ENCODE data around the gene TPRA1.

DNA sequence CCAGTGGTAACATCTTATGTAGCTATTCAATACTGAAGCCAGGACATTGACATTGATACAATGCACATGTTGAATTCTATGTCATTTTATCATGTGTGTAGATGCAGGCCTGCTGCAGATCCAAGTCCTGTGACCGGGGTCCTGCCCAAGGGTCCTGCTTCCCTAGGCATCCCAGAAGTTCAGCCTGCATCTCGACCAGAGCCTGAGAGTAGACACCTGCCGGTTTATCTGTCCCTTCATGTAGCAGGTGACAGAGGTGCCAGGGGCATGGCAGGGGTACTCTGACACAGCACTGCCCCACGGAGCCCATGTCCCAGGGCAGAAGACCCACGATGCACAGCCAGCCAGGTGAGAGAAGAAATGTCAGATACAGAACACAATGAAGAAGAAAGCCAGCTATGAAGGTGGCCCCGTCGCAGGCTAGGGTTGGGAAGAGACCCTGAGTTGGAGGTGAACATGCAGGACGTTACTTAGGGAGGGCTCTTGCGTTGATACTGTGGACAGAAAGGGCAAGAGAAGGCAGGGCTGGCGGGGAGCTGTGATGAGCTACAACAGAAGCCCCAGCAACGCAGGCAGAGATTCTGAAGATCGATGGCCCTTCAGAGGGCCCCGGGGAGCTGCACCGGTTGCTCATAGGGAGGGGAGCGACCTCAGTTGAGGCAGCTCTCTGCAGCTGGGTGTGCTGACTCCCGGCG lies 51.0 kb downstream of the TPRA1 start:
- TF ChIP-seq CTCF (conservative IDR thresholded peaks at IDR 0.05; ENCODE audit: low read depth, low read length) (no peak), EZH2 (IDR thresholded peaks at IDR 0.05; ENCODE audit: borderline replicate concordance, low read depth, low read length, poor library complexity, severe bottlenecking) (no peak)

All from A673 (cell line).